ENCODE measurements around the gene OGG1.

Gene OGG1

DNA sequence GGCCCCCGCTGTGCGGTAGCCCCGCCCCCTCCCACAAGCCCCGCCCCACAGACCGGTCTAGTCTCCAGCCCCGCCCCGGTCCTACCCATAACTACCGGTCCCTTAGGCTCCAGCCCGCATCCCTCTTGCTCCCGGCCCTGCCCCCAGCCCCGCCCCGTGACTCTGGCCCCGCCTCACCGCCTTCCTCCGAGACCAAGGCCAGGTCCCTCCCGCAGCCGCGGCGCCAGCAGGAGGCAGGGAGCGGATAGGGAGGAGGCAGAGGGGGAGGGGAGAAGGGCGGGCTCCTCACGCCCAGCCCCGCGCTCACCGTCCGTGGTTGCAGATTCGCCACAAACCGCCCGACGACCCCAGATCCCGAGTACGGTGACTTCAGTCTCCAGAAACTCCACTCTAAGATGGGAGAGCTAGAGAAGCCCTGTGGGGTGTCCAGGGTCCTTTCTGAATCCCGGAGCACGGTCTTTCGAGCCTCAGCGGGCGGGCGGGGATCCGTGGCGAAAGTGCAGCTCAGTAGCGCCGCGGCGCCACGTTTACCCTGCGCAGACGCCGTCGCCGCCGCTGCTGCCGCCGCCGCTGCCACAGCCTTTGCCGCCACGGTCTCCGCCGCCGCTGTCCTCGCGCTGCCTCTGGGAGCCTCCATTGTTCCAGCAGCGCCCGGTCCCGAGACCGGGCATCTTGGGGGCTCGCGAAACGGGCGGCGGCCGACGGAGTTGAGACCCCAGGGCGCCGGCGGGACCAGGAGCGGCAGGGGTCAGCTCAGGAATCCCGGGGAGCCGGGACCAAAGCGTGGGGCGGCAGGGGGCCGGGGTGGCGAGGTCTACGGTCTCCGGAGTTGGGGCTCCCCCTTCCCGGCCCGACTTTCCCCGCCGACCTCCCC is 18.3 kb upstream of the OGG1 start, which contains the start of gene BRPF1 (continued):
- TF ChIP-seq, protein P1, sequence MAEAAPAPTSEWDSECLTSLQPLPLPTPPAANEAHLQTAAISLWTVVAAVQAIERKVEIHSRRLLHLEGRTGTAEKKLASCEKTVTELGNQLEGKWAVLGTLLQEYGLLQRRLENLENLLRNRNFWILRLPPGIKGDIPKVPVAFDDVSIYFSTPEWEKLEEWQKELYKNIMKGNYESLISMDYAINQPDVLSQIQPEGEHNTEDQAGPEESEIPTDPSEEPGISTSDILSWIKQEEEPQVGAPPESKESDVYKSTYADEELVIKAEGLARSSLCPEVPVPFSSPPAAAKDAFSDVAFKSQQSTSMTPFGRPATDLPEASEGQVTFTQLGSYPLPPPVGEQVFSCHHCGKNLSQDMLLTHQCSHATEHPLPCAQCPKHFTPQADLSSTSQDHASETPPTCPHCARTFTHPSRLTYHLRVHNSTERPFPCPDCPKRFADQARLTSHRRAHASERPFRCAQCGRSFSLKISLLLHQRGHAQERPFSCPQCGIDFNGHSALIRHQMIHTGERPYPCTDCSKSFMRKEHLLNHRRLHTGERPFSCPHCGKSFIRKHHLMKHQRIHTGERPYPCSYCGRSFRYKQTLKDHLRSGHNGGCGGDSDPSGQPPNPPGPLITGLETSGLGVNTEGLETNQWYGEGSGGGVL (tag by site-specific recombination; IDR thresholded peaks at IDR 0.05), result peak; percentile 82
- TF ChIP-seq, protein P2, sequence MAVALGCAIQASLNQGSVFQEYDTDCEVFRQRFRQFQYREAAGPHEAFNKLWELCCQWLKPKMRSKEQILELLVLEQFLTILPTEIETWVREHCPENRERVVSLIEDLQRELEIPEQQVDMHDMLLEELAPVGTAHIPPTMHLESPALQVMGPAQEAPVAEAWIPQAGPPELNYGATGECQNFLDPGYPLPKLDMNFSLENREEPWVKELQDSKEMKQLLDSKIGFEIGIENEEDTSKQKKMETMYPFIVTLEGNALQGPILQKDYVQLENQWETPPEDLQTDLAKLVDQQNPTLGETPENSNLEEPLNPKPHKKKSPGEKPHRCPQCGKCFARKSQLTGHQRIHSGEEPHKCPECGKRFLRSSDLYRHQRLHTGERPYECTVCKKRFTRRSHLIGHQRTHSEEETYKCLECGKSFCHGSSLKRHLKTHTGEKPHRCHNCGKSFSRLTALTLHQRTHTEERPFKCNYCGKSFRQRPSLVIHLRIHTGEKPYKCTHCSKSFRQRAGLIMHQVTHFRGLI (tag by site-specific recombination; IDR thresholded peaks at IDR 0.05), result peak; percentile 87
- TF ChIP-seq ZEB2 (tag by site-specific recombination; IDR thresholded peaks at IDR 0.05), result peak; percentile 100
- TF ChIP-seq, protein P3, sequence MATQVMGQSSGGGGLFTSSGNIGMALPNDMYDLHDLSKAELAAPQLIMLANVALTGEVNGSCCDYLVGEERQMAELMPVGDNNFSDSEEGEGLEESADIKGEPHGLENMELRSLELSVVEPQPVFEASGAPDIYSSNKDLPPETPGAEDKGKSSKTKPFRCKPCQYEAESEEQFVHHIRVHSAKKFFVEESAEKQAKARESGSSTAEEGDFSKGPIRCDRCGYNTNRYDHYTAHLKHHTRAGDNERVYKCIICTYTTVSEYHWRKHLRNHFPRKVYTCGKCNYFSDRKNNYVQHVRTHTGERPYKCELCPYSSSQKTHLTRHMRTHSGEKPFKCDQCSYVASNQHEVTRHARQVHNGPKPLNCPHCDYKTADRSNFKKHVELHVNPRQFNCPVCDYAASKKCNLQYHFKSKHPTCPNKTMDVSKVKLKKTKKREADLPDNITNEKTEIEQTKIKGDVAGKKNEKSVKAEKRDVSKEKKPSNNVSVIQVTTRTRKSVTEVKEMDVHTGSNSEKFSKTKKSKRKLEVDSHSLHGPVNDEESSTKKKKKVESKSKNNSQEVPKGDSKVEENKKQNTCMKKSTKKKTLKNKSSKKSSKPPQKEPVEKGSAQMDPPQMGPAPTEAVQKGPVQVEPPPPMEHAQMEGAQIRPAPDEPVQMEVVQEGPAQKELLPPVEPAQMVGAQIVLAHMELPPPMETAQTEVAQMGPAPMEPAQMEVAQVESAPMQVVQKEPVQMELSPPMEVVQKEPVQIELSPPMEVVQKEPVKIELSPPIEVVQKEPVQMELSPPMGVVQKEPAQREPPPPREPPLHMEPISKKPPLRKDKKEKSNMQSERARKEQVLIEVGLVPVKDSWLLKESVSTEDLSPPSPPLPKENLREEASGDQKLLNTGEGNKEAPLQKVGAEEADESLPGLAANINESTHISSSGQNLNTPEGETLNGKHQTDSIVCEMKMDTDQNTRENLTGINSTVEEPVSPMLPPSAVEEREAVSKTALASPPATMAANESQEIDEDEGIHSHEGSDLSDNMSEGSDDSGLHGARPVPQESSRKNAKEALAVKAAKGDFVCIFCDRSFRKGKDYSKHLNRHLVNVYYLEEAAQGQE (tag by site-specific recombination; IDR thresholded peaks at IDR 0.05), result peak; percentile 75
- TF ChIP-seq, protein P4, sequence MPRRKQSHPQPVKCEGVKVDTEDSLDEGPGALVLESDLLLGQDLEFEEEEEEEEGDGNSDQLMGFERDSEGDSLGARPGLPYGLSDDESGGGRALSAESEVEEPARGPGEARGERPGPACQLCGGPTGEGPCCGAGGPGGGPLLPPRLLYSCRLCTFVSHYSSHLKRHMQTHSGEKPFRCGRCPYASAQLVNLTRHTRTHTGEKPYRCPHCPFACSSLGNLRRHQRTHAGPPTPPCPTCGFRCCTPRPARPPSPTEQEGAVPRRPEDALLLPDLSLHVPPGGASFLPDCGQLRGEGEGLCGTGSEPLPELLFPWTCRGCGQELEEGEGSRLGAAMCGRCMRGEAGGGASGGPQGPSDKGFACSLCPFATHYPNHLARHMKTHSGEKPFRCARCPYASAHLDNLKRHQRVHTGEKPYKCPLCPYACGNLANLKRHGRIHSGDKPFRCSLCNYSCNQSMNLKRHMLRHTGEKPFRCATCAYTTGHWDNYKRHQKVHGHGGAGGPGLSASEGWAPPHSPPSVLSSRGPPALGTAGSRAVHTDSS (tag by site-specific recombination; IDR thresholded peaks at IDR 0.05), result peak; percentile 55
- TF ChIP-seq, protein P5, sequence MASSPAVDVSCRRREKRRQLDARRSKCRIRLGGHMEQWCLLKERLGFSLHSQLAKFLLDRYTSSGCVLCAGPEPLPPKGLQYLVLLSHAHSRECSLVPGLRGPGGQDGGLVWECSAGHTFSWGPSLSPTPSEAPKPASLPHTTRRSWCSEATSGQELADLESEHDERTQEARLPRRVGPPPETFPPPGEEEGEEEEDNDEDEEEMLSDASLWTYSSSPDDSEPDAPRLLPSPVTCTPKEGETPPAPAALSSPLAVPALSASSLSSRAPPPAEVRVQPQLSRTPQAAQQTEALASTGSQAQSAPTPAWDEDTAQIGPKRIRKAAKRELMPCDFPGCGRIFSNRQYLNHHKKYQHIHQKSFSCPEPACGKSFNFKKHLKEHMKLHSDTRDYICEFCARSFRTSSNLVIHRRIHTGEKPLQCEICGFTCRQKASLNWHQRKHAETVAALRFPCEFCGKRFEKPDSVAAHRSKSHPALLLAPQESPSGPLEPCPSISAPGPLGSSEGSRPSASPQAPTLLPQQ (tag by site-specific recombination; IDR thresholded peaks at IDR 0.05), result peak; percentile 92
- peak; percentile 100 for TF ChIP-seq SP3 (tag by site-specific recombination; IDR thresholded peaks at IDR 0.05)
- TF ChIP-seq GLIS1 (tag by site-specific recombination; IDR thresholded peaks at IDR 0.05), result peak; percentile 85
- TF ChIP-seq ZXDB (tag by site-specific recombination; IDR thresholded peaks at IDR 0.05), result peak; percentile 99
- no peak for TF ChIP-seq ZNF175 (tag by site-specific recombination; IDR thresholded peaks at IDR 0.05)
- TF ChIP-seq ZNF394 (tag by site-specific recombination; IDR thresholded peaks at IDR 0.05; ENCODE audit: borderline replicate concordance), result peak; percentile 87
- no peak for TF ChIP-seq ZNF114 (tag by site-specific recombination; IDR thresholded peaks at IDR 0.05)
- no peak; the same call in 1 of the 2 replicates for TF ChIP-seq ZNF335 (tag by site-specific recombination; conservative IDR thresholded peaks at IDR 0.05)
- peak; percentile 100 for TF ChIP-seq KLF16 (tag by site-specific recombination; IDR thresholded peaks at IDR 0.05)
- no peak for TF ChIP-seq HOXC10 (CRISPR knock-in tag; IDR thresholded peaks at IDR 0.05)
- TF ChIP-seq ZNF391 (tag by site-specific recombination; IDR thresholded peaks at IDR 0.05; ENCODE audit: borderline replicate concordance, low read depth), result peak; percentile 99
- no peak for TF ChIP-seq HOXA7 (CRISPR knock-in tag; IDR thresholded peaks at IDR 0.05; ENCODE audit: borderline replicate concordance)
- peak; percentile 35; the same call in 1 of the 2 replicates for TF ChIP-seq ZNF677 (tag by site-specific recombination; IDR thresholded peaks at IDR 0.05)
- TF ChIP-seq, protein P6, sequence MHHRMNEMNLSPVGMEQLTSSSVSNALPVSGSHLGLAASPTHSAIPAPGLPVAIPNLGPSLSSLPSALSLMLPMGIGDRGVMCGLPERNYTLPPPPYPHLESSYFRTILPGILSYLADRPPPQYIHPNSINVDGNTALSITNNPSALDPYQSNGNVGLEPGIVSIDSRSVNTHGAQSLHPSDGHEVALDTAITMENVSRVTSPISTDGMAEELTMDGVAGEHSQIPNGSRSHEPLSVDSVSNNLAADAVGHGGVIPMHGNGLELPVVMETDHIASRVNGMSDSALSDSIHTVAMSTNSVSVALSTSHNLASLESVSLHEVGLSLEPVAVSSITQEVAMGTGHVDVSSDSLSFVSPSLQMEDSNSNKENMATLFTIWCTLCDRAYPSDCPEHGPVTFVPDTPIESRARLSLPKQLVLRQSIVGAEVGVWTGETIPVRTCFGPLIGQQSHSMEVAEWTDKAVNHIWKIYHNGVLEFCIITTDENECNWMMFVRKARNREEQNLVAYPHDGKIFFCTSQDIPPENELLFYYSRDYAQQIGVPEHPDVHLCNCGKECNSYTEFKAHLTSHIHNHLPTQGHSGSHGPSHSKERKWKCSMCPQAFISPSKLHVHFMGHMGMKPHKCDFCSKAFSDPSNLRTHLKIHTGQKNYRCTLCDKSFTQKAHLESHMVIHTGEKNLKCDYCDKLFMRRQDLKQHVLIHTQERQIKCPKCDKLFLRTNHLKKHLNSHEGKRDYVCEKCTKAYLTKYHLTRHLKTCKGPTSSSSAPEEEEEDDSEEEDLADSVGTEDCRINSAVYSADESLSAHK (tag by site-specific recombination; IDR thresholded peaks at IDR 0.05), result peak; percentile 78; the same call in 1 of the 2 replicates
- peak; percentile 91 for TF ChIP-seq SALL2 (tag by site-specific recombination; IDR thresholded peaks at IDR 0.05; ENCODE audit: borderline replicate concordance)
- TF ChIP-seq, protein P7, sequence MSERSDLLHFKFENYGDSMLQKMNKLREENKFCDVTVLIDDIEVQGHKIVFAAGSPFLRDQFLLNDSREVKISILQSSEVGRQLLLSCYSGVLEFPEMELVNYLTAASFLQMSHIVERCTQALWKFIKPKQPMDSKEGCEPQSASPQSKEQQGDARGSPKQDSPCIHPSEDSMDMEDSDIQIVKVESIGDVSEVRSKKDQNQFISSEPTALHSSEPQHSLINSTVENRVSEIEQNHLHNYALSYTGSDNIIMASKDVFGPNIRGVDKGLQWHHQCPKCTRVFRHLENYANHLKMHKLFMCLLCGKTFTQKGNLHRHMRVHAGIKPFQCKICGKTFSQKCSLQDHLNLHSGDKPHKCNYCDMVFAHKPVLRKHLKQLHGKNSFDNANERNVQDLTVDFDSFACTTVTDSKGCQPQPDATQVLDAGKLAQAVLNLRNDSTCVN (tag by site-specific recombination; optimal IDR thresholded peaks at IDR 0.05), result peak; percentile 90
- no peak for TF ChIP-seq ZFP41 (tag by site-specific recombination; IDR thresholded peaks at IDR 0.05; ENCODE audit: borderline replicate concordance)
- TF ChIP-seq ZNF19 (tag by site-specific recombination; IDR thresholded peaks at IDR 0.05; ENCODE audit: low read depth), result no peak
- peak; percentile 95 for TF ChIP-seq ZSCAN30 (tag by site-specific recombination; IDR thresholded peaks at IDR 0.05)

All from HEK293 (cell line).